Kidney tubule cell (primary cell): ENCODE data around the gene P2RY6.

Experiments used
- DNase-seq: peaks from one replicate; pipeline ENCODE4 v3.0.0-alpha.2; 2018; ENCODE audit warnings: low spot score

Gene P2RY6

DNA sequence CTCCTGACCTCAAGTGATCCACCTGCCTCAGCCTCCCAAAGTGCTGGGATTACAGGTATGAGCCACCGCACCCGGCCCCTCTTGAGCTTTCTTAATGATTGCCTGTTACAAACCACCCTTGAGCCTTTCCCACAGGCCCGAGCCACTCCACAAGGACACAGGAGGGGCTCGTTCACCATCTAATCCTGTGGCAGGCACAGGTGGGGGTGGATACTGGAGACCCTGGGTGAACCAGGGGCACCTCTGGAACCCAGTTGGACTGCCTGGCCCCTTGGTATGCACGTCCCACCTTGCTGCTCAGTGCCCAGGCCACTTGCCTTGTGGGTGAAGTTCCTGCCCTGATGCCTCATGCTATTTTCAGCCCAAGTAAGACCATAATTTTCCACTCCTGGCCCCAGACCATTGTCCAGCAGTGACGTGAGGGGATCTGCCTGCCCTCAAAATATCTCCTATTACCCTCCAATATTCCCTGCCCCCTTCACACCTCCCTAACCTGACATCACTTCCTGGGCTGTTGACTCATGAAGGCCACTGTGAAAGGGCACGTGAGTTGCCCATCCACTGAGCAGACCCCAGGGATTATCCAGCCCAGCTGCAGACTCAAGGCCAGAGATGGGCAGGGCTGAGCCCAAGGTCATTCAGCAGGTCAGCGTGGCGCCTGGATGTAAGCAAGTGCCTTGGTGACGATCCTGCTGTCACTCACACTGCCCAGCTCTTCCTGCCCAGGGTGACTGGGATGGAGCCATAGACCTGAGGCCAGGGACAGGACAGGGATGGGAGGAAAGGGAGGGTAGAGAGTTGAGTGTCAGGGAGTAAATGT lies 34.5 kb upstream of the P2RY6 start:
- peak; percentile 37 for DNase-seq

DNA sequence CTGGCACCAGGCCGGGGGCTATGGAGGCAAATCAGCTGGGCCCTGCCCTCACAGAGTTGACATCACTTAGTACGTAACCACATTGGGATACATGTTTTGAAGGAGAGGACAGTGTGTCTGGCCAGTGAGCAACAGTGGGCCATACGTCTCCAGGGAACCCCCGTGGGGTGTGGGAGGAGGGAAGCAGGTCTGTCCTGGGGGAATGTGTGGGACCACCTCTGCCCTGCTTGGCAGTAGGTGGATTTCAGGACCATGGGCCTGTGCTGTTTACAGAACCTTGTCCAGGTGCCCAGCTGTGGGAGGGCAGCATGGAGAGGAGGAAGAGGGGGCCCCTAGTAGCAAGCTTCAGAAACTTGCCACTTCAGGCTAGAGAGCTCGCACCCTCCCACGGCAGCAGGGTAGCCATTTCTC lies 33.0 kb upstream of the P2RY6 start:
- DNase-seq = no peak

DNA sequence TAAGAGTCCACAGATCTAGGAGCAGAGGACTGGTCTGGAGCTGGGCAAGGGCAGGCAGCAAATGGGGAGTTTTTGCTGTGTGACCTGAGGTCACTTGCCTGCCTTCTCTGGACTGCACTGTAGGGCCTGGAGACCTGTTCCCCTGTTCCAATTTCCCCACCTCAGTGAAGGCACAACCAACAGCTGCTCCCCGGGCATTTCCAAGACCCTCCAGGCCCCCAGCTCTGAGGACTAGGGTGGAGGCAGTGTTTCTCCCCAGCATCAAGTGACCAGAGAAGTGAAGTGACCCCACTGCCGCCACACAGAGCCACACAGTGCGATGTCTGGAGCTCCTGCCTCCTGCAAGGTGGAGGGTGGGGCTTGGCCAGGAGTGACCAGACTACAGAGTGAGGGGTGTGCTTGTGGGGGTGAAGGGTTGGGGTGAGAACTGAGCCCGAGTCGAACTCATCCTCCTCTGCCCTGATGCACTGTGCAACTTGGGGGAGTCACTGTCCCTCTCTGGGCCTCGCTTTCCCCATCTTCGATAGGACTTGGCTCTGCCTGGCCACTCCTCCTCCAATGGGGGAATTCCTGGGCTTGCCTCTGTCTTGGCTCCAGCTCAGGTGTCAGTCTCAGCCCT lies 32.5 kb upstream of the P2RY6 start:
- DNase-seq = peak; percentile 47

DNA sequence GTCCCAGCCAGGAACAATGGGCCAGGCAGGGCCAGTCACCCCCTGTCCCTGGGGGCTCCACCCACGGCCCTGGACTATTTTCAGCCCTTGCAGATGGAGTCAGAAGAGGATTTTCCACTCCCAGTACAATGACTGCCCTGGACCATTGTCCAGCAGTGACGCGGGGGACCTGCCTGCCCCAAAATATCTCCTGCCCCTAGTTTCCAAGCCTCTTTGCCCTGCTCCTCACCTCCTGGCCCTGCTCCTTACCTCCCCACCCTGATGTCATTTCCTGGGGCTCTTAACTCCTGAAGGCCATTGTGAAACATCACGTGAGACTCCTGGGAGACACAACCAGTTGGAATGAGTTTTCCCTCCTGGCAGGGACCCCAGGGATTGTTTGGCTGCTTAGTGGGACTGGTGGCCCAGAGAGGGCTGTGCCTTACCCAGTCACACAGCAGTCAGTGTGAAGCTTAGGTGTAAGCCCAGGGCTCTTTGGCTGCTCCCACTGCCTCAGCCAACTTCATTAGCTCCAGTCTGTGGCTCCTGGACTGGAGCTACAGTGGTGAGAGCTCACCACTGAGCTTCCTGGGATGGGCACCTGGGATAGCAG lies 31.9 kb upstream of the P2RY6 start:
- DNase-seq = peak; percentile 47

DNA sequence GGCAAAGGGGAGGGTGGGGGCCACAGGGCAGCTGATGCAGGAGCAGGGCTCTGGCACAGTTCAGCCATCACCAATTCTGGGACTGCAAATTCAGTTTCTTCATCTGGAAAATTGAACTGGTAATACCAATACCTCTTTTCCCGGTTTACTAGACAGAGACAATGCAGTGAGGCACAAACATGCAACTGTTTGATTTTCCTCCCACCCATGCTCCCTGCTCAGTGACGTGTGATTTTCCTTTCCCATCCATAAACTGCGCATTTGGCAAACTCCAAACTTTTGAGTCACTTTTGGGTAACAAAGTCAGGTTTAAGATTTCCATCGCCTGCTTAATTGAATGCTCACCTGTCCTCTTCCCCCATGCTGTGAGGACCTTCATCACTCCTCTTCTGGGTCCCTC lies 30.8 kb upstream of the P2RY6 start:
- DNase-seq = no peak

DNA sequence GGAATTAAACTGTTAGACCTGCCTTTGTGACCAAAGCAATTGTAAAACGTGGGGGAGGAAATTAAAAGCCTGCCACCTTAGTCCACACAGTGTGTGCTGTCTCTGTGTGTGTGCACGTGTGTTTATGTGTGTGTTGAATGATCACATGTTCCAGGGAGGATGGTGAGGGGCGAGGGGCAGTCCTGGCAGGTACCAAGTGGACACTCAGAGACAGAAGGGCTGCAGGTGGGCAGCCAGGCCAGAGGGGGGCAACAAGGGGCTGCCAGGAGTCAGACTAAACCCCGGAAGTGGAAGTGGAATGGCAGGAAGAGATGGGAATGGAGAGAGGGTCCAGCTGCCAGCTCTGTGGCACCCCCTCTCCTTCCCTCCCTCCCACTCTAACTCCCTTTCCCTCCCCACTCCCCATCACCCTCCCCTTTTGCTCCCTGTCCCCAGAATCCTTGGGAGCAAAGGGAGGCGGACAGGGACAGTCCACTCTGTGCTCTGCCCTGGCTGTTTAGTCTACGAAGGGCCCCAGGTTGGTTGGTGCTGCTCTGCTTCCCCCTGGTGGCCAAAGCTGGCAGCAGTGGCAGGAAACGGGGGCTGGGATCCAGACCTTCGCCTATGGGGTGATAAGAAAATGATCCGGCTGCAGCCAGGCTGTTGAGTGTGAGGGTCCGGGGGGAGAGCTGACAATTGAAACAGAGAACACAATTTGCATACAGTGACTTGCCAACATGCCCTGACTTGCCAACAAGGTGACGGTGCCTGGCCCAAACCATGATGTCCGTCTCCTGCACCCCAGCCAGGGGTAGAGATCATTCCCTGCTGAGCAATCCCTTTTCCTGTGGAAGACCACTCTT lies 29.7 kb upstream of the P2RY6 start:
- peak; percentile 81 for DNase-seq

DNA sequence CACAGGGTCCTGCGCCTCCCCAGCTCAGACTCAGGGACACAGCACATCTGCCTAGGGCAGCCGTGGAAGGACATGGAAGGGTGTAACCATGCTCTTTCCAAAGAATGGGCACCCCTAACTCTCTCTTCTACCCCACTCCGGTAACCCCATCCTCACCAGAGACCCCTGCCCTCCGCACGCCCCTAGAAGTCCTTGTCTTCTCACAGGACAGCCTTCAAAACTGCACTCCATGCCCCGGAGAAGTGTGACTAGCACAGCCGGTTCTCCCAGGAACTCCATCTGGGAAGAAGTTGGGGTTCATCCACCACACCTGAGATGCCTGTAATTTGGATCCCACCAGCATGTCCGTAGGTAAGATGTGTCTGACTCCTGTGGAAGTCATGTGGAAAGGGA lies 29.0 kb upstream of the P2RY6 start:
- DNase-seq = no peak

DNA sequence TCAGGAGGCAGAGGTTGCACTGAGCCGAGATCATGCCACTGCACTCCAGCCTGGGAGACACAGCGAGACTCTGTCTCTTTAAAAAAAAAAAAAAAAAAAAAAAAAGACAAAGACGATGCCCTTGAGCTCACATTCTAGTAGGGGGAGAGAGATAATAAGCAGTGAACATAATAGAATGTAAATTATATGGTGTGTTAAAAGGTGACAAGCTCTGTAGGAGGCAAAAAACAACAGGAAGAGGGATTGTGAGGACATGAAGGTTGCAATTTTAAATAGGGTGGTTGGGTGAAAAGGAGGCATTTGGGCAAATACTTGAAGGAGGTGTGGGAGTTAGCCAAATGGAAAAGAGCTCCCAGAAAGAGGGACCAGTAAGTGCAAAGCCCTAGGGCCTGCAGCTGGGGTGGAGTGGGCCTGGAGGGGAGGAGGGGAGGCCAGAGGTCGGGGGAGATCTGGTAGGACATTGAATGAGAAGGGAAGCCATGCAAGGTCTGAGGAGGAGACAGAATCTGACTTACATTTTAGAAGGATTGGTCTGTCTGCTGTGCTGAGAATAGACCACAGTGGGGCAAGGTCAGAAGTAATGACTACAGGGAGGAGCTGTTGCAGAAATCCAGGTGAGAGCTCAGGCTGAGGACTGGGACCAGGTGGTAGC lies 27.4 kb upstream of the P2RY6 start:
- no peak for DNase-seq

DNA sequence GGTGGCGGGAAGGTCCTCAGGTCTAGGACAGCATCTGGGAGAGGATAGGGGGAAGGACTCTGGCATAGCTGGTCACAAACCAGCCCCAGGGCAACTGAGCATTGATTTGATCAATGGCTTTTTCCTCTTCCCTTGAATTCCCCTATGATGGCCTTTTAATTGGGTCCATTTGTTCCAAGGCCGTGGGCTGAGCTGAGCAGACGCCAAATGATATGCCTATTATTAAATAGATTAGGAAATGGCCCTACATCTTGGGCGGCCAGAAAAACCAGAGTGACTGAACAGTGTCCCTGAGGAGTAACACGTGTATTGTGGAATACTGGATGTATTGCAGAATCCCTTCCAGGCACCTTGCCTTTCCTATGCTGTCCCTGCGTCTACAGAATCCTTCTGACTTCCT lies 26.7 kb upstream of the P2RY6 start:
- no peak for DNase-seq

DNA sequence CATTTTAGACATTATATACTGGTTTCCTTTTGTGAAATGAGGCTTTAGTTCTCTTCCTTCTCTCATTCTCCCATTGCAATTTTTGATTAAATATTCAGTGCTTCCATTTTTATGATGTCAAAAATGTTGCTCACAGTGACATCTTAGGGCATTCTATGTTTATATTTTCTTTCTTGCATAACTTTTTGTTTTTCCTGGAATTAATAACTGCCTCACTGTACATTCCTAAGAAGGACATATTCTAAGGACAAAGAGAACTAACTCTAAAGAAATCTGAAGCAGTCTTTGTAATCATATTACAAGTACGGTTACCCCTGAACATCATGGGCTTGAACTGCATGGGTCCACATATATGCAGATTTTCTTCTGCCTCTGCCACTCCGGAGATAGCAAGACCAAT lies 25.8 kb upstream of the P2RY6 start:
- DNase-seq = no peak

DNA sequence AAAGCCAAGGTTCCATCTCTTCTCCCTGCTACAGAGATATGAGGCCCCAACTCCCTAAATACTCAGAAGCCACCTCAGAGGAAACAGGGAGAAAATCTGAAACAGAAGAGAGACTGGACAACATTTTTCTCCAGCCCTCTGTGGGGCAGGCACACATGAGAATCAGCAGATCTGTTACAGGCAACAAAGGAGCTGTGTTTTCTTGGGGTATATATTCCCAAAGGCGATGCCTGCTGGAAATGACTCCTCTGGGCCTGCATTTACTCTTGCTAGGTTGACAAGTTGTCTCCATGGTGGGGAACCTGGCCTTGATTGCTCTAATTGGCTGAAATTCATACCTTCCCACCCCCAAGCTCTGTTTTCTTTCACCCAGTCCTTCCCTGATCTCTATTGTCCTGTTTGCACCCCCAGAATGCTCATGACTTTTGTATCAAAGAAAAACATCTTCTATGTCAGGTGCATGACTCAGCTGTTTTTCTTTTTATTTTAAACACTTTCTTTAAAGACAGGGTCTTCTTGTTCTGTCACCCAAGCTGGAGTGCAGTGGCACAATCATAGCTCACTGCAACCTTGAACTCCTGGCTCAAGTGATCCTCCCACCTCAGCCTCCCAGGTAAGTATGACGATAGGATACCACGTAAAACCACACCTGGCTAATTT lies 23.5 kb upstream of the P2RY6 start:
- no peak for DNase-seq

DNA sequence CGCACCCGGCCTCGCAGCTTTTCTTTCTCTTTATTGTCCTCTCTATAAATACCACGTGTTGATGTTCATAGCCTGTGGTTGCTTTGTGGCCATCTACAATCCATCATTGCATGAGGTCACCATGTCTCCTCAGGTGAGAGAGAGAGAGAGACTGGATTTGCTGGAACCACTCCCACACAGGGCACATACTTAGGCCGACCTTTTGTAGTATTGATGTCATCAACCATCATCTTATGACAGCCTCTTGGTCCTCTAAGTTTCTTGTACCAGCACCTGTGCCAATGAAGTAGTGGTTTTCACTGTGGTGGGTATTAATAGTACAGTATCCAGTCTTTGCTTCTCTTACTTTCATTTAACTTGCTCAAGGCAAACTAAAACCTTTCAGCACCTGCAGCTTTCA lies 22.8 kb upstream of the P2RY6 start:
- DNase-seq = peak; percentile 92

DNA sequence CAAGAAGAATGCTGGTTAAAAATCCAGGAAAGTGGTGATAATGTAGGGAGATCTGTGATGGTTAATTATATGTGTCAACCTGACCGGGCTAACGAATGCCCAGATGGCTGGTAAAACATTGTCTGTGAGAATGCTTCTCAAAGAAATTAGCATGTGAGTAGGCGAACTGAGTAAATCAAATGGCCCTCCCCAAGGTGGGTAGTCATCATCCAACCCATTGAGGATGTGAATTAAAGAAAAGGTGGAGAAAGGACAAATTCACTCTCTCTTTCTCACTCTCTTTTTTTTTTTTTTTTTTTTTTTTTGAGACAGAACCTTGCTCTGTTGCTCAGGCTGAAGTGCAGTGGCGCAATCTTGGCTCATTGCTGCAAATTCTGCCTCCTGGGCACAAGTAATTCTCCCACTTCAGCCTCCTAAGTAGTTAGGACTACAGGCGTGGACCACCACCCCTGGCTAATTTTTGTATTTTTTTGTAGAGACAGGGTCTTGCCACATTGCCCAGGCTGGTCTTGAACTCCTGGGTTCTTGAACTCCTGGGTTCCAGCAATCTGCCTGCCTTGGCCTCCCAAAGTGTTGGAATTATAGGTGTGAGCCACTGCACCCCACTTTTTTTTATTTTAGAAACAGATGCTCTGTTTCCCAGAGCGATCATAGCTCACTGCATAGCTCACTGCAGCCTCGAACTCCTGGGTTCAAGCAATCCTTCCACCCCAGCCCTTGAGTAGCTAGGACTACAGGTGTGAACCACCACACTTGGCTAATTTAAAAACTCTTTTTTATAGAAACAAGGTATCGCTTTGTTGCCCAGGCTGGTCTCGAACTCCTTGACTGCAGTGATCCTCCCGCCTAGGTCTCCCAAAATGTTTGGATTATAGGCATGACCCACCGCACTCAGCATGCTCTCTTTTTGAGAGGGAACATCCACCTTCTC lies 22.0 kb upstream of the P2RY6 start:
- peak; percentile 63 for DNase-seq

DNA sequence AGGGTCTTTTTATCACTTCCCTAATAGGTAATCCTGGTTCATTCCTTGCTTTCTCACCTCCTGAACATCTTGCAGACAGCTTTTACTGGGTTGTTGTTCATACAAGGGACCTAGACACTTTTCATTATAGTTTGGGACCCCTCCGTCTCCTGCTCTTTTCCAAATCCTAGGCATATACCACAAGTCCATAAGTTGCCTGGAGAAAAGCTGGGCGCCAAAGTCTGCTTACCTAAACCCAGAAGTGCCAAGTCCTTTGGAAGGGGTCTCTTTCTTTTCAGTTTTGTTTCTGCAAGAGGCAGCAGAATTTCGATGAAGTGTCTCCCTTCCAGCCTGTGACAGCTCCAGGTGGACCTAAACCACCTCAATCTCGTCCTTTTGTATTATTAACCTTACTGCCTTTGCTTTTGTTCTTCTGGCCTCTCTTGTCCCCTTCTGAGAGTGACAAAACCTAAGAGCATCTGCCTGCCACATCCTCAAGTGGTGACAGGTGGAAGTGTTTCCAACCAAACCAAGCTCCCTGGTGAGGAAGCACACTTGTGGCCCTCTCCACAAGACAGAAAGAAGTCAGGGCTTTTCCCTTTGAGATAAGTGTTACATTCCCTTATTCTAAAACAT lies 19.5 kb upstream of the P2RY6 start:
- peak; percentile 30 for DNase-seq

DNA sequence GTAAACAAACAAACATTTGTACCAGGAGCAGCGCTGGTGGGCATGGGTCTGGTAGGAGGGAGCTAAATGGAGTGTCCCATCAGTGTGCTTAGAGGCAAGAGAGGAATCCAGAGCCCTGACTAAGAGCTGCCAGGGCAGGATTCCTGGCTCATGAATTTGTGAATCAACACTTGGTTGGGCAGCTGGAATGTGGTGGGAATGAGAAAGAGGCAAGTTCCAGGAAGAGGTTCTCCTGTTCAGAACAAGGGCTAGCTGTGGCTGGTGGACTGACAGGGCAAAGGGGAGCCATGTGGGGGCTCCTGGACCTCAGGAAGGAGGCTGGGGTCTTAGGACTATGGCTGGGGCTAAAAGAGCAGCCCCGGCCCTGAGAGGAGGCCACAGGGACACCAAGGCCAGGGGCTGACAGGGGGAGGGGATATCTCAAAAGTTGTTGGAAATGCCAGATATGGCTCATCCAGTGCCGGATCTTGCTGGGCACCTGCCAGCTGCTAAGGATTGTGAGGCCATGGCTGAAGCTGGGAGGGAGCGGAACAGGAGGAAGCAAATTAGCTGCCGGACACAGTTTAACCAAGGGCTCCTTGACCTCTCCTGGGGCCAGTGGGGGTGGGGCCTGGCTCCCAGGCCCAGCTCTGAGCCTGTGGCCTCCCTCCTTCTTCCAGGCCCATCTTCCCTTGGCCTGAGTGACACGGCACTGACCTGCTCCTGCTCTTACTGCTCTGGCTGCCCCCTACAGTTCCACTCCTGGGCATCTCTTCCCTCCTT lies 14.6 kb upstream of the P2RY6 start:
- DNase-seq = peak; percentile 99

DNA sequence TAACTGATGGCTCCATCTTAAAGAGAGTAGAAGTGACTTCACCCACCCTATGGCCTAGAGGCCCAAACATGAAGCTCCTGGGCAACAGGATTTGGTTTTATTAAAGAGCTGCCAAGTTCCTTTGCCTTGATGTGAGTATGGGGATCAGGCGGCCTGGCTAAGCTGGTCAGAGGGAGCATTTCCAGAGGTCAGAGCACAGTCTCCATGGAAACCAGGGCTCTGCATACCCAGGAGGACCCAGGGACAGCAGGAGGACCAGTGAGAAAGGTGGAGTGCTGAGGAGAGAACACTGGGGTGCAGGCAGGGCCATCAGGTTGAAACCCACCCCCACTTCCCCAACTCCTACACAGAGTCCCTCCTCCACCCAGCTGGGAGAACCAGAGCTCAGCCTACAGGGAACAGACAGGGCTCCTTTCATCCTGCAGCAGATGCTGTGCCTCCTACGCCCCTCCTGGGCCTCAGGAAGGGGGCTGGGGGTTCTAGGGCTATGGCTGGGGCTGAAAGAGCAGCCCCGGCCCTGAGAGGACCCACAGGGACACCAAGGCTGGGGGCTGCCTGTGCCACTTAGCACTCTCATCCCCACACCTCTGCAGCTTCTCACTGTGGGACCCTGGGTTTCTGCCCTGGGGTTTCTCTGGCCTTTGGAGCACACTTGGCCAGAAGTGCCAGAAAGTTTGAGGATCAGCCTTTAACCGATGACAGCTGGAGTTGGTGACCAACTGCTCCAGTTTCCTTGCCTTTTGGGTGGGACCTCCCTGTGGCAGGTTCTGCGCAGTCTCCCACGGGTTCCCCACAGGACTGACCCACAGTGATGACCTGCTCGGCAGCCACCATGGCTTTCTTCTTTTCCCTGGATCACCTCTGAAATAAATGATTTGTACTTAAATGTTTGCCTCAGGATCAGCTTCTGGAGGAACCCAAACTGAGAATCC lies 13.8 kb upstream of the P2RY6 start:
- DNase-seq = no peak

DNA sequence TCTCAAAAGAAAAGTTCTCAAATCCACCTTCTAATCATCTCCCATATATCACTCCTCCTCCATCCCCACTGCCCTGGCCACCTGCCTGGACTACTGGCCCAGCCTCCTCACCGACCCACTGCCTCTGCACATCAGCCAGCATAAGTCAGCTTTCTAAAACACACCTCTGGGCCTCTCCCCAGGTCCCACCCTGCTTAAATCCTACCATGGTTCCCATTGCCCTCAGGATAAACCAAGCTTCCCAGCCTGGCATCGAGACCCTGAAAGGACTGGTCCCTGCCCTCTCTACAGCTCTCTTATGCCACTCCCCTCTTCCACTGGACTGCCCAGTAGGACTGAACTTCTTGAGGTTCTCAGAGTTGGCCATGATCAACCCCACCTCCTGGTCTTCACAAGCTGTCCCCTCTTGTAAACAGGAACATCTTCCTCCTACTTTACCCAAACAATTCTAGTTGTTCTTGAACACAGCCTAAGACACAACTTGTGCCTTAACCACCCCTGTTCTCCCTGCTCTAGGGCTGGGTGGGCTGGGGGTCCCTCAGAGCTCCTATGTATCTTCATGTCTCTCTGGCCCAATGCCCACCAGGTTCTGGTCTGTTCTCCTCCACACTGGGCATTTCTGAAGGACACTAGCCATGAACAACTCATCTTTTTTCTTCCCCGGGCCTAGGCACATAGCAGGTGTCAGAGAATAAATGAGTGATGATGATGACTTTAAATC lies 12.6 kb upstream of the P2RY6 start:
- no peak for DNase-seq
